WTC11 (cell line): ENCODE results near the gene RANBP3L.

Source experiments
- CBFB ChIP-seq: sonication (generic); formaldehyde crosslinking; IDR thresholded peaks from 2 replicates; pipeline ENCODE4 v1.8.1; 2022; ENCODE audit warnings: mild to moderate bottlenecking, low read depth, missing genetic modification reagents
- CREB1 ChIP-seq: sonication (generic); formaldehyde crosslinking; IDR thresholded peaks from 2 replicates; pipeline ENCODE4 v1.8.0; 2023; ENCODE audit warnings: mild to moderate bottlenecking, missing genetic modification reagents
- PRRX2 ChIP-seq: fragments of 250-450 bp; sonication (Bioruptor Pico); IDR thresholded peaks from 2 replicates; pipeline ENCODE4 v1.8.0; 2021; ENCODE audit warnings: mild to moderate bottlenecking
- TCF7 ChIP-seq: sonication (generic); formaldehyde crosslinking; IDR thresholded peaks from 2 replicates; pipeline ENCODE4 v1.8.0; 2022; ENCODE audit warnings: mild to moderate bottlenecking, low read depth, missing genetic modification reagents, moderate library complexity
- TF ChIP-seq, protein P1 (sequence below): fragments of 200-600 bp; IDR thresholded peaks from 2 replicates; pipeline ENCODE4 v1.8.0; 2022; ENCODE audit warnings: antibody characterized with exemption
- TF ChIP-seq, protein P2 (sequence below): sonication (generic); formaldehyde crosslinking; IDR thresholded peaks from 2 replicates; pipeline ENCODE4 v1.8.1; 2022; ENCODE audit warnings: missing genetic modification reagents, borderline replicate concordance
- TF ChIP-seq, protein P3 (sequence below): sonication (generic); formaldehyde crosslinking; IDR thresholded peaks from 2 replicates; pipeline ENCODE4 v1.8.1; 2022; ENCODE audit warnings: low read depth, missing genetic modification reagents, borderline replicate concordance
- TF ChIP-seq, protein P4 (sequence below): sonication (generic); formaldehyde crosslinking; IDR thresholded peaks from 2 replicates; pipeline ENCODE4 v1.8.1; 2022; ENCODE audit warnings: mild to moderate bottlenecking, moderate library complexity, missing genetic modification reagents
- TF ChIP-seq, protein P5 (sequence below): sonication (generic); formaldehyde crosslinking; IDR thresholded peaks from 2 replicates; pipeline ENCODE4 v1.8.0; 2022; ENCODE audit warnings: missing genetic modification reagents

DNA sequence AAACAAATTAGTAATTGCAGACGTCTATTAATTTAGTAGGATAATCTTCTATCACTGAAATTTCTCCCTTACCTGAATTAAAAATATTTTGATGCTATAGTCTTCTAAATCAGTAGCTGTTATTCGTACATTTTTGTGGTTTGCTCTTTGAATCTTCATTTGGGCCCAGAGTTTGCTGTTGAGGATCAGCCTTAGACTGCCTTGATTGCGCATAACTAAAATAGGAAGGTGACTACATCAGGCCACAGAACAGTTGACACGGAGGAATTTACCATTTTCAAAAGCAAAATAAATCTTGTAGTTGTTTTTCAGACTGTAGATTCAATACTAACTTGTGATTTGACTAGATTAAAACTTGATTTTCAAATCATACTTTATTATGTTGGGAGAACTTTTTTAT lies 48.1 kb downstream of the RANBP3L start:
- TF ChIP-seq, protein P1, sequence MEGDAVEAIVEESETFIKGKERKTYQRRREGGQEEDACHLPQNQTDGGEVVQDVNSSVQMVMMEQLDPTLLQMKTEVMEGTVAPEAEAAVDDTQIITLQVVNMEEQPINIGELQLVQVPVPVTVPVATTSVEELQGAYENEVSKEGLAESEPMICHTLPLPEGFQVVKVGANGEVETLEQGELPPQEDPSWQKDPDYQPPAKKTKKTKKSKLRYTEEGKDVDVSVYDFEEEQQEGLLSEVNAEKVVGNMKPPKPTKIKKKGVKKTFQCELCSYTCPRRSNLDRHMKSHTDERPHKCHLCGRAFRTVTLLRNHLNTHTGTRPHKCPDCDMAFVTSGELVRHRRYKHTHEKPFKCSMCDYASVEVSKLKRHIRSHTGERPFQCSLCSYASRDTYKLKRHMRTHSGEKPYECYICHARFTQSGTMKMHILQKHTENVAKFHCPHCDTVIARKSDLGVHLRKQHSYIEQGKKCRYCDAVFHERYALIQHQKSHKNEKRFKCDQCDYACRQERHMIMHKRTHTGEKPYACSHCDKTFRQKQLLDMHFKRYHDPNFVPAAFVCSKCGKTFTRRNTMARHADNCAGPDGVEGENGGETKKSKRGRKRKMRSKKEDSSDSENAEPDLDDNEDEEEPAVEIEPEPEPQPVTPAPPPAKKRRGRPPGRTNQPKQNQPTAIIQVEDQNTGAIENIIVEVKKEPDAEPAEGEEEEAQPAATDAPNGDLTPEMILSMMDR: no peak
- TF ChIP-seq TCF7 (CRISPR knock-in tag): no peak
- TF ChIP-seq, protein P2, sequence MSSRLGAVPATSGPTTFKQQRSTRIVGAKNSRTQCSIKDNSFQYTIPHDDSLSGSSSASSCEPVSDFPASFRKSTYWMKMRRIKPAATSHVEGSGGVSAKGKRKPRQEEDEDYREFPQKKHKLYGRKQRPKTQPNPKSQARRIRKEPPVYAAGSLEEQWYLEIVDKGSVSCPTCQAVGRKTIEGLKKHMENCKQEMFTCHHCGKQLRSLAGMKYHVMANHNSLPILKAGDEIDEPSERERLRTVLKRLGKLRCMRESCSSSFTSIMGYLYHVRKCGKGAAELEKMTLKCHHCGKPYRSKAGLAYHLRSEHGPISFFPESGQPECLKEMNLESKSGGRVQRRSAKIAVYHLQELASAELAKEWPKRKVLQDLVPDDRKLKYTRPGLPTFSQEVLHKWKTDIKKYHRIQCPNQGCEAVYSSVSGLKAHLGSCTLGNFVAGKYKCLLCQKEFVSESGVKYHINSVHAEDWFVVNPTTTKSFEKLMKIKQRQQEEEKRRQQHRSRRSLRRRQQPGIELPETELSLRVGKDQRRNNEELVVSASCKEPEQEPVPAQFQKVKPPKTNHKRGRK: no peak
- TF ChIP-seq, protein P3, sequence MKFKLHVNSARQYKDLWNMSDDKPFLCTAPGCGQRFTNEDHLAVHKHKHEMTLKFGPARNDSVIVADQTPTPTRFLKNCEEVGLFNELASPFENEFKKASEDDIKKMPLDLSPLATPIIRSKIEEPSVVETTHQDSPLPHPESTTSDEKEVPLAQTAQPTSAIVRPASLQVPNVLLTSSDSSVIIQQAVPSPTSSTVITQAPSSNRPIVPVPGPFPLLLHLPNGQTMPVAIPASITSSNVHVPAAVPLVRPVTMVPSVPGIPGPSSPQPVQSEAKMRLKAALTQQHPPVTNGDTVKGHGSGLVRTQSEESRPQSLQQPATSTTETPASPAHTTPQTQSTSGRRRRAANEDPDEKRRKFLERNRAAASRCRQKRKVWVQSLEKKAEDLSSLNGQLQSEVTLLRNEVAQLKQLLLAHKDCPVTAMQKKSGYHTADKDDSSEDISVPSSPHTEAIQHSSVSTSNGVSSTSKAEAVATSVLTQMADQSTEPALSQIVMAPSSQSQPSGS (CRISPR knock-in tag): no peak
- TF ChIP-seq CREB1: no peak
- TF ChIP-seq PRRX2: no peak
- TF ChIP-seq, protein P4, sequence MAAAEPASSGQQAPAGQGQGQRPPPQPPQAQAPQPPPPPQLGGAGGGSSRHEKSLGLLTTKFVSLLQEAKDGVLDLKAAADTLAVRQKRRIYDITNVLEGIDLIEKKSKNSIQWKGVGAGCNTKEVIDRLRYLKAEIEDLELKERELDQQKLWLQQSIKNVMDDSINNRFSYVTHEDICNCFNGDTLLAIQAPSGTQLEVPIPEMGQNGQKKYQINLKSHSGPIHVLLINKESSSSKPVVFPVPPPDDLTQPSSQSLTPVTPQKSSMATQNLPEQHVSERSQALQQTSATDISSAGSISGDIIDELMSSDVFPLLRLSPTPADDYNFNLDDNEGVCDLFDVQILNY (CRISPR knock-in tag): no peak
- no peak for TF ChIP-seq CBFB (CRISPR knock-in tag)
- TF ChIP-seq, protein P5, sequence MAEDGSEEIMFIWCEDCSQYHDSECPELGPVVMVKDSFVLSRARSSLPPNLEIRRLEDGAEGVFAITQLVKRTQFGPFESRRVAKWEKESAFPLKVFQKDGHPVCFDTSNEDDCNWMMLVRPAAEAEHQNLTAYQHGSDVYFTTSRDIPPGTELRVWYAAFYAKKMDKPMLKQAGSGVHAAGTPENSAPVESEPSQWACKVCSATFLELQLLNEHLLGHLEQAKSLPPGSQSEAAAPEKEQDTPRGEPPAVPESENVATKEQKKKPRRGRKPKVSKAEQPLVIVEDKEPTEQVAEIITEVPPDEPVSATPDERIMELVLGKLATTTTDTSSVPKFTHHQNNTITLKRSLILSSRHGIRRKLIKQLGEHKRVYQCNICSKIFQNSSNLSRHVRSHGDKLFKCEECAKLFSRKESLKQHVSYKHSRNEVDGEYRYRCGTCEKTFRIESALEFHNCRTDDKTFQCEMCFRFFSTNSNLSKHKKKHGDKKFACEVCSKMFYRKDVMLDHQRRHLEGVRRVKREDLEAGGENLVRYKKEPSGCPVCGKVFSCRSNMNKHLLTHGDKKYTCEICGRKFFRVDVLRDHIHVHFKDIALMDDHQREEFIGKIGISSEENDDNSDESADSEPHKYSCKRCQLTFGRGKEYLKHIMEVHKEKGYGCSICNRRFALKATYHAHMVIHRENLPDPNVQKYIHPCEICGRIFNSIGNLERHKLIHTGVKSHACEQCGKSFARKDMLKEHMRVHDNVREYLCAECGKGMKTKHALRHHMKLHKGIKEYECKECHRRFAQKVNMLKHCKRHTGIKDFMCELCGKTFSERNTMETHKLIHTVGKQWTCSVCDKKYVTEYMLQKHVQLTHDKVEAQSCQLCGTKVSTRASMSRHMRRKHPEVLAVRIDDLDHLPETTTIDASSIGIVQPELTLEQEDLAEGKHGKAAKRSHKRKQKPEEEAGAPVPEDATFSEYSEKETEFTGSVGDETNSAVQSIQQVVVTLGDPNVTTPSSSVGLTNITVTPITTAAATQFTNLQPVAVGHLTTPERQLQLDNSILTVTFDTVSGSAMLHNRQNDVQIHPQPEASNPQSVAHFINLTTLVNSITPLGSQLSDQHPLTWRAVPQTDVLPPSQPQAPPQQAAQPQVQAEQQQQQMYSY (CRISPR knock-in tag): no peak
